ENCODE data around the gene CES5A.
A peak's percentile ranks its signal among the peaks of the same experiment; 100 is the strongest.
"Not testable (repeated sequence)": the region's sequence is repeated elsewhere in the genome, so short reads cannot be mapped to it uniquely, and the experiment has no call there.

The CES5A gene

GRCh38 chr16:55832425-55832772 is 42.8 kb downstream of the CES5A start:
- no peak for DNase-seq

GRCh38 chr16:55830658-55831294 is 44.4 kb downstream of the CES5A start:
- no peak for DNase-seq

- not testable (repeated sequence) for DNase-seq
These were observed 45.9 kb downstream of the CES5A start for GRCh38 chr16:55829232-55829631.

- no peak for DNase-seq
These were observed 46.5 kb downstream of the CES5A start for GRCh38 chr16:55828680-55829079.

- DNase-seq = no peak
These were observed 50.0 kb downstream of the CES5A start for GRCh38 chr16:55825115-55825728.

GRCh38 chr16:55824473-55825000 is 50.6 kb downstream of the CES5A start:
- DNase-seq = no peak

GRCh38 chr16:55822280-55822810 is 52.8 kb downstream of the CES5A start:
- DNase-seq = no peak

- DNase-seq = no peak
These were observed 54.0 kb downstream of the CES5A start for GRCh38 chr16:55821210-55821609.

- no peak for DNase-seq
These were observed 54.6 kb downstream of the CES5A start for GRCh38 chr16:55820615-55821014.

- DNase-seq = no peak
These were observed 57.8 kb downstream of the CES5A start for GRCh38 chr16:55817236-55817912.

- DNase-seq = peak in 1 of 58 donors; percentile 12
These were observed 59.0 kb downstream of the CES5A start for GRCh38 chr16:55816222-55816621.

GRCh38 chr16:55815320-55815719 is 59.9 kb downstream of the CES5A start:
- DNase-seq = no peak

GRCh38 chr16:55814174-55814573 is 61.0 kb downstream of the CES5A start:
- not testable (repeated sequence) for DNase-seq

GRCh38 chr16:55813730-55814129 is 61.4 kb downstream of the CES5A start:
- not testable (repeated sequence) for DNase-seq

GRCh38 chr16:55812951-55813350 is 62.2 kb downstream of the CES5A start:
- no peak for DNase-seq

- no peak for DNase-seq
These were observed 63.4 kb downstream of the CES5A start for GRCh38 chr16:55811811-55812210.

GRCh38 chr16:55810451-55810961 is 64.7 kb downstream of the CES5A start:
- no peak for DNase-seq

- DNase-seq = no peak
These were observed 65.3 kb downstream of the CES5A start for GRCh38 chr16:55809851-55810250.

- DNase-seq = no peak
These were observed 65.8 kb downstream of the CES5A start for GRCh38 chr16:55809386-55809785.

GRCh38 chr16:55808286-55808685 is 66.9 kb downstream of the CES5A start:
- DNase-seq = not testable (repeated sequence)

- DNase-seq = not testable (repeated sequence)
These were observed 70.1 kb downstream of the CES5A start for GRCh38 chr16:55805104-55805503.

GRCh38 chr16:55803681-55804080 is 71.5 kb downstream of the CES5A start:
- DNase-seq = not testable (repeated sequence)
